HEK293 (cell line): ENCODE data around the gene CHI3L2.

Source experiments
- CTCF ChIP-seq: fragments of 450-650 bp; formaldehyde crosslinking; IDR thresholded peaks from 2 replicates; pipeline ENCODE4 v1.5.1; 2016; ENCODE audit warnings: missing biosample characterization, missing genetic modification characterization
- ZNF266 ChIP-seq: fragments of 450-650 bp; formaldehyde crosslinking; IDR thresholded peaks from 2 replicates; pipeline ENCODE4 v1.5.1; 2016; ENCODE audit warnings: missing biosample characterization, missing genetic modification characterization, low read depth

DNA sequence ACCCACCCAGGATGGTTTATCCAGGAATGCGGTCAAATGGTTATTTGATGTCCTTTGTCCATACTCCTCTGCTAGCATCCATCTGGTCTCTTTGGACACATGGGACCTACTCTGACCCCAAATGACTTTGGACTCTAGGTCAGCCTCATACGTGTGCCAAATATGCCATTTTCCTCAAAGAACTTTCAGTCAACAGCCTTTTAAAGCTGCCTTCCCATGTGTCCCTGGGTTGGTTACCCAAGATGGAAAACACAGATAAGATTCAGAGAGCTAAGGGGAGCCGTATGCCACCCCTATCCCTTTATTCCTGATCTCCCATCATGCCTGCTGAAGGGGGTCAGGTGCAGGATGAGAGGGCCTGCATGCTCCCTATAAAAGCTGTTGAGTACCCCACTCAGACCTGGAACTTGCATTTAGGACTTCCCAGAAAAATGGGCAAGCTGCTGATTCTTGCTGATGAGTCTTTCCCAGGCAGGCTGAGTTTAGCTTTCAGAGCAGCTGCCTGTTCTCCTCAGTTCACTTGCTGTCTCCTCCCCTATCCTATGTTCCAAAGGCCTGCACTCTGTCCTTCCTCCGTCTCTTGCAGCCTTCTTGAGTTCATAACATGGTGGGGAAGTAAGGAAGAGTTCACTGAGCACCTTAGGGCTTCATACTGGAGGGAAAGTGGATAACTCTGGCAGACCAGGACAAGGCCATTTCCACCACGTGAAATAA lies 19.8 kb downstream of the CHI3L2 start:
- TF ChIP-seq CTCF (no peak), ZNF266 (tag by site-specific recombination) (no peak)
